Prostate gland (tissue), 2 donors: ENCODE data around the gene ZSWIM2.

Experiments used
- CTCF ChIP-seq, 4 experiments: fragments of 200-600 bp in 2 of 4; fragments of 450-650 bp in 2 of 4; sonication (generic) in 2 of 4; IDR thresholded peaks; 1 replicate in 3 of 4; 2 replicates in 1 of 4; pipeline ENCODE4 v1.5.1; 2016 to 2019; ENCODE audit warnings: antibody characterized with exemption in 4 of 4, mild to moderate bottlenecking in 2 of 4, moderate library complexity in 2 of 4
- POLR2AphosphoS5 ChIP-seq: sonication (generic); formaldehyde crosslinking; IDR thresholded peaks from one replicate; pipeline ENCODE4 v1.6.1; 2017; ENCODE audit warnings: antibody characterized with exemption

GRCh38 chr2:186882511-186883071 lies 33.6 kb upstream of the ZSWIM2 start:
- TF ChIP-seq CTCF (IDR thresholded peaks at IDR 0.05) = no peak
- TF ChIP-seq POLR2AphosphoS5 = no peak
